H1 (cell line): Measurements from ENCODE around the gene HOXB5. TPM values are rescaled to one million over a fixed set of nuclear protein-coding genes. Genes with fewer than 3 reads are reported as not detected.
A peak's percentile ranks its signal among the peaks of the same experiment; 100 is the strongest.

Source experiments
- CTCF ChIA-PET: fragments of 300-600 bp; sonication (Branson Sonifier 250); formaldehyde crosslinking; loops from one replicate; lab custom pipeline; 2021; ENCODE audit not compliant: partially characterized antibody; lab: Charles Lee
- POLR2A ChIA-PET: fragments of 300-600 bp; sonication (Branson Sonifier 250); formaldehyde crosslinking; loops from one replicate; lab custom pipeline; 2021; ENCODE audit warnings: inconsistent platforms; ENCODE audit not compliant: partially characterized antibody; lab: Charles Lee
- DNase-seq, 2 experiments: peaks; one replicate each; pipeline versions ENCODE4 v3.0.0 to v3.0.0-alpha.2; 2010 to 2022; ENCODE audit warnings: low spot score in 2 of 2, low read depth in 1 of 2, mixed read lengths in 1 of 2
- FAIRE-seq: peaks from 2 replicates; lab custom pipeline; 2011; peaks lifted over from hg19 to GRCh38; lab: Jason Lieb, UNC
- H2AFZ ChIP-seq: 2 replicates; pipeline ENCODE4 v1.8.1; 2012; ENCODE audit warnings: low read length, inconsistent platforms
- H2AK5ac ChIP-seq: 2 replicates; pipeline ENCODE4 v1.6.1; 2013; ENCODE audit warnings: low read depth, low read length
- H2BK120ac ChIP-seq: replicated peaks from 2 replicates; pipeline ENCODE3; 2013; ENCODE audit warnings: low read depth, low read length, inconsistent platforms
- H2BK12ac ChIP-seq: 2 replicates; pipeline ENCODE4 v1.6.1; 2013; ENCODE audit warnings: low read depth, low read length
- H2BK15ac ChIP-seq: 2 replicates; pipeline ENCODE4 v1.6.1; 2013; ENCODE audit warnings: low read length
- H2BK20ac ChIP-seq: 2 replicates; pipeline ENCODE4 v1.6.1; 2013; ENCODE audit warnings: low read length
- H2BK5ac ChIP-seq: 2 replicates; pipeline ENCODE4 v1.6.1; 2013; ENCODE audit warnings: low read depth, low read length
- H3K14ac ChIP-seq: 2 replicates; pipeline ENCODE4 v1.6.1; 2013; ENCODE audit warnings: inconsistent platforms; ENCODE audit not compliant: insufficient read length
- H3K18ac ChIP-seq: 2 replicates; pipeline ENCODE4 v1.6.1; 2013; ENCODE audit warnings: low read length; ENCODE audit errors: extremely low read depth
- H3K23ac ChIP-seq: 2 replicates; pipeline ENCODE4 v1.6.1; 2013; ENCODE audit warnings: inconsistent platforms; ENCODE audit not compliant: insufficient read length
- H3K23me2 ChIP-seq: 2 replicates; pipeline ENCODE4 v1.6.1; 2013; ENCODE audit warnings: low read depth, low read length
- H3K27ac ChIP-seq: 2 replicates; pipeline ENCODE4 v1.6.1; 2011; ENCODE audit warnings: low read depth, low read length, inconsistent platforms
- H3K27me3 ChIP-seq, 4 experiments: replicated peaks in 1 of 4; 1 replicate in 1 of 4; 2 replicates in 3 of 4; pipeline versions ENCODE4 v1.6.1 to v1.8.1; 2011 to 2013; ENCODE audit warnings: low read length in 3 of 4, mild to moderate bottlenecking in 3 of 4, inconsistent platforms in 2 of 4, mixed read lengths in 2 of 4, moderate library complexity in 1 of 4; ENCODE audit not compliant: control insufficient read depth in 3 of 4, insufficient read depth in 3 of 4; ENCODE audit errors: extremely low read depth in 1 of 4
- H3K36me3 ChIP-seq, 4 experiments: 2 replicates each; pipeline versions ENCODE4 v1.6.1 to v1.8.1; 2011 to 2013; ENCODE audit warnings: mild to moderate bottlenecking in 4 of 4, low read length in 3 of 4, moderate library complexity in 2 of 4, control low read depth in 1 of 4, inconsistent platforms in 1 of 4; ENCODE audit not compliant: insufficient read depth in 4 of 4, control insufficient read depth in 2 of 4
- H3K4ac ChIP-seq: replicated peaks from 2 replicates; pipeline ENCODE3; 2013; ENCODE audit warnings: low read length, low read depth, mixed read lengths, inconsistent platforms; ENCODE audit not compliant: insufficient read length
- H3K4me1 ChIP-seq, 4 experiments: replicated peaks in 1 of 4; 1 replicate in 1 of 4; 2 replicates in 3 of 4; pipeline versions ENCODE4 v1.6.1 to v1.8.1; 2011 to 2013; ENCODE audit warnings: low read length in 3 of 4, inconsistent platforms in 2 of 4, mixed read lengths in 1 of 4; ENCODE audit not compliant: insufficient read depth in 4 of 4, control insufficient read depth in 3 of 4
- H3K4me2 ChIP-seq, 2 experiments: 2 replicates each; pipeline versions ENCODE4 v1.6.1 to v1.8.1; 2011 to 2013; ENCODE audit warnings: low read depth in 2 of 2, low read length in 2 of 2, control low read depth in 1 of 2, inconsistent platforms in 1 of 2, mild to moderate bottlenecking in 1 of 2; ENCODE audit not compliant: insufficient read depth in 1 of 2
- H3K4me3 ChIP-seq, 4 experiments: fragments of 200-600, 300-600 bp in 1 of 4; sonication (generic), shearing (Covaris generic), sonication (Bioruptor Twin) in 1 of 4; 2 replicates each; pipeline versions ENCODE4 v1.5.1 to v1.8.1; 2011 to 2016; ENCODE audit warnings: low read length in 4 of 4, low read depth in 3 of 4, control low read depth in 2 of 4, inconsistent platforms in 2 of 4, mild to moderate bottlenecking in 2 of 4, mixed read lengths in 1 of 4, moderate library complexity in 1 of 4; ENCODE audit not compliant: insufficient read depth in 2 of 4; ENCODE audit errors: extremely low read depth in 1 of 4
- H3K56ac ChIP-seq: replicated peaks from 2 replicates; pipeline ENCODE3; 2013; ENCODE audit warnings: low read depth, mild to moderate bottlenecking, mixed read lengths, low read length, inconsistent platforms; ENCODE audit not compliant: insufficient read length
- H3K79me1 ChIP-seq: 2 replicates; pipeline ENCODE4 v1.6.1; 2013; ENCODE audit warnings: low read depth, low read length, control low read depth
- H3K79me2 ChIP-seq, 2 experiments: 2 replicates each; pipeline versions ENCODE4 v1.6.1 to v1.8.1; 2012 to 2013; ENCODE audit warnings: low read length in 2 of 2, mild to moderate bottlenecking in 2 of 2, inconsistent platforms in 1 of 2; ENCODE audit not compliant: insufficient read depth in 2 of 2, control insufficient read depth in 1 of 2
- H3K9ac ChIP-seq, 4 experiments: replicated peaks in 1 of 4; 1 replicate in 1 of 4; 2 replicates in 3 of 4; pipeline versions ENCODE4 v1.6.1 to v1.8.1; 2011 to 2013; ENCODE audit warnings: low read depth in 3 of 4, low read length in 3 of 4, control low read depth in 2 of 4, mild to moderate bottlenecking in 2 of 4, moderate library complexity in 2 of 4, inconsistent platforms in 1 of 4; ENCODE audit errors: extremely low read depth in 1 of 4
- H3K9me3 ChIP-seq, 2 experiments: 2 replicates each; pipeline versions ENCODE4 v1.6.1 to v1.8.1; 2012 to 2013; ENCODE audit warnings: mild to moderate bottlenecking in 2 of 2, moderate library complexity in 2 of 2, control low read depth in 1 of 2, inconsistent platforms in 1 of 2, low read depth in 1 of 2, low read length in 1 of 2, mixed read lengths in 1 of 2; ENCODE audit not compliant: insufficient read depth in 2 of 2
- H4K20me1 ChIP-seq, 2 experiments: replicated peaks in 1 of 2; 2 replicates each; pipeline versions ENCODE3 to v1.8.1; 2011 to 2013; ENCODE audit warnings: inconsistent platforms in 2 of 2, low read length in 2 of 2, mild to moderate bottlenecking in 1 of 2; ENCODE audit not compliant: insufficient read depth in 2 of 2, control insufficient read depth in 1 of 2
- H4K5ac ChIP-seq: 2 replicates; pipeline ENCODE4 v1.6.1; 2013; ENCODE audit warnings: low read length, low read depth, mixed read lengths, inconsistent platforms; ENCODE audit not compliant: insufficient read length
- H4K8ac ChIP-seq: 2 replicates; pipeline ENCODE4 v1.8.0; 2013; ENCODE audit warnings: mild to moderate bottlenecking, moderate library complexity, low read length, inconsistent platforms; ENCODE audit not compliant: insufficient read depth; ENCODE audit errors: extremely low read depth
- H4K91ac ChIP-seq: replicated peaks from 2 replicates; pipeline ENCODE3; 2013; ENCODE audit warnings: low read length, mixed read lengths, inconsistent platforms; ENCODE audit not compliant: insufficient read length
- BCL11A ChIP-seq, 2 experiments: IDR thresholded peaks; one replicate each; pipeline ENCODE4 v1.6.1; 2011; ENCODE audit warnings: low read depth in 2 of 2, low read length in 2 of 2, mild to moderate bottlenecking in 2 of 2
- CBX8 ChIP-seq: fragments of 300-800, 300-1000 bp; sonication (generic); IDR thresholded peaks from 2 replicates; pipeline ENCODE4 v1.7.1; 2016; ENCODE audit warnings: low read depth, low read length, borderline replicate concordance
- TCF12 ChIP-seq: IDR thresholded peaks from 2 replicates; pipeline ENCODE4 v1.6.1; 2011; ENCODE audit warnings: low read depth, mild to moderate bottlenecking, low read length
- WGBS, 2 experiments: shearing (Covaris generic) in 1 of 2; methylation state at CpG; one replicate each; pipeline versions ENCODE4 v1.1.6 to v1.1.7; 2013 to 2015; ENCODE audit warnings: low lambda C conversion rate in 2 of 2, mixed read lengths in 2 of 2, inconsistent platforms in 1 of 2, low coverage in 1 of 2, missing lambda C conversion rate in 1 of 2; ENCODE audit not compliant: insufficient replicate concordance in 2 of 2, insufficient coverage in 1 of 2, insufficient read length in 1 of 2; ENCODE audit errors: extremely low coverage in 1 of 2, missing lambda C conversion rate in 1 of 2; 5-methylcytosine and 5-hydroxymethylcytosine counted together
- polyA plus RNA-seq, 7 experiments: library from polyadenylated mRNA; depleted of rRNA in 3 of 7; stranded (reverse) in 5 of 7; unstranded in 2 of 7; fragments of >200 nt in 5 of 7; fragments of 200-250 nt in 2 of 7; gene quantifications; 1 replicate in 5 of 7; 2 replicates in 1 of 7; 4 replicates in 1 of 7; pipeline versions ENCODE4 v1.2.1 to v1.2.3, GENCODE V29; 2011 to 2013; ENCODE audit warnings: missing spikeins in 2 of 7, mixed read lengths in 2 of 7
- total RNA-seq: library from RNA; stranded (reverse); fragmentation: NEBNext Ultra II Directional; extraction: Animal tissue kit (Norgen Biotek cat#: 25700); gene quantifications from 2 replicates; pipeline ENCODE4 v1.2.1, GENCODE V29; 2021
- TF ChIP-seq, protein P1 (sequence below): IDR thresholded peaks from 2 replicates; pipeline ENCODE4 v1.6.1; 2011; ENCODE audit warnings: low read length, improper control_type of control experiment
- TF ChIP-seq, protein P2 (sequence below): IDR thresholded peaks from 2 replicates; pipeline ENCODE4 v1.6.1; 2012; ENCODE audit warnings: inconsistent platforms

Gene HOXB5
- total and polyA plus RNA-seq, 2 of the 8 experiments (the other 6 are each of a cell fraction or from before 2014, with no cell fraction given) = not detected

DNA sequence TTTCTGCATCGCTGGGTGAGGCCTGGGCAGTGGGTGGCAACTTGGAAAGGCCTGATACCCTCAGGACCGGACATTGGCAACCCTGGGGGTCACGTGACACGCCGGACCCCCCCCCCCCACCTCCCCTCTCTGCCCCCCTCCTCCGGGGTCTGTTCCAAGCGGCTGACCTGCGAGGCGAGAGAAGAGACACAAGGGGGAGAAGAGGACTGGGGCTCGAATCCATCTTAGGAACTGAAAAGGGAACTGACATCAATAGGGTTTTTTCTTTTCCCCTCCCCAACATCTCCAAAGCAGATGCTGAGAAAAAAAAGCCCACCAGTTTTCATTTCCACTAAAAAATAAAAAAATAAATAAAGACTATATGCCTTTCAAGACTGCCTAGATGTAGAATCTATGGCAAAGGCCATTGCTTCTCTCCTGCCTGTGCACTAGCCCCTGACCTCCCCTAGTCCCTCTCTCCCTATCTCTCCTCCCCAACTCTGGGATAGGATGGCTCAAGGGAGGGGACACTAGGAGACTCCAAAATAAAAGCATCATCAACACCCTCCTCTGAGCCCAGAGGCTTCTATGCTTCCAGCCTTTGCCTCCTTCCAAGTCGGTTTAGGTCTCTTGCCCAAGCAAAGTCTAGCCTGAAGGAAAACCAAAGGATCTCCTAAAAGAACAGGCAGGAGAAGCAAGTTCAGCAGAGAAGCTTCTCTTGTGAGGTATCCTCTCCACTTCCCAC lies 41.0 kb downstream of the HOXB5 start:
- Histone ChIP-seq H4K91ac (no peak overlapping the region), H3K4me3 (no peak overlapping the region), H3K18ac (no peak overlapping the region), H4K5ac (no peak overlapping the region), H3K9me3 (no peaks in the 10 kb centered on the region), H2BK20ac (no peak overlapping the region), H2BK12ac (peak overlapping the region; percentile 94; the same call in 1 of the 2 replicates), H2AFZ (no peak overlapping the region), H3K4me2 (peak overlapping the region in 1 of 2 experiments; percentile 38; a peak in 2 of 4 replicates), H3K79me1 (no peaks in the 10 kb centered on the region), H2BK5ac (peak overlapping the region; percentile 35; the same call in 1 of the 2 replicates), H3K23ac (no peak overlapping the region), H3K4me1 (peaks cover 6 to 22% (median 8%) of the 10 kb centered on the region in 4 experiments), H2BK15ac (no peak overlapping the region), H3K79me2 (no peaks in the 10 kb centered on the region), H3K23me2 (no peaks in the 10 kb centered on the region; the same call in 1 of the 2 replicates), H3K9ac (no peak overlapping the region), H3K56ac (no peak overlapping the region), H3K4ac (no peak overlapping the region), H3K14ac (no peak overlapping the region), H3K27ac (no peak overlapping the region), H4K20me1 (peaks cover 26 to 27% of the 10 kb centered on the region in 2 experiments), H3K36me3 (peaks cover 0 to 3% (median 0%) of the 10 kb centered on the region in 4 experiments; a peak in 1 of 8 replicates), H4K8ac (no peak overlapping the region), H3K27me3 (peaks cover 94 to 100% (median 98%) of the 10 kb centered on the region in 4 experiments), H2AK5ac (0 out of 2 replicates have a peak overlapping the region, but pooled peaks have one; percentile 61), H2BK120ac (no peak overlapping the region)
- TF ChIP-seq, protein P1, sequence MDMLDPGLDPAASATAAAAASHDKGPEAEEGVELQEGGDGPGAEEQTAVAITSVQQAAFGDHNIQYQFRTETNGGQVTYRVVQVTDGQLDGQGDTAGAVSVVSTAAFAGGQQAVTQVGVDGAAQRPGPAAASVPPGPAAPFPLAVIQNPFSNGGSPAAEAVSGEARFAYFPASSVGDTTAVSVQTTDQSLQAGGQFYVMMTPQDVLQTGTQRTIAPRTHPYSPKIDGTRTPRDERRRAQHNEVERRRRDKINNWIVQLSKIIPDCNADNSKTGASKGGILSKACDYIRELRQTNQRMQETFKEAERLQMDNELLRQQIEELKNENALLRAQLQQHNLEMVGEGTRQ = peak; percentile 11; the same call in 1 of the 2 replicates
- TF ChIP-seq TCF12 (no peak), BCL11A (IDR thresholded peaks at IDR 0.05; ENCODE audit: low read depth in 2 of 2, low read length in 2 of 2) (no peak), CBX8 (peak; percentile 78; the same call in 1 of the 2 replicates)
- TF ChIP-seq, protein P2, sequence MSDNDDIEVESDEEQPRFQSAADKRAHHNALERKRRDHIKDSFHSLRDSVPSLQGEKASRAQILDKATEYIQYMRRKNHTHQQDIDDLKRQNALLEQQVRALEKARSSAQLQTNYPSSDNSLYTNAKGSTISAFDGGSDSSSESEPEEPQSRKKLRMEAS = no peak
- DNase-seq (no peak), FAIRE-seq (no peak)
- ChIA-PET POLR2A (no interaction called here), CTCF (interaction anchor here (0.7 to 6.6 kb wide), 12 partner anchors 9 to 79 kb away, joined by 3 to 53 read pairs (median 4); partner anchors contain the start of genes HOXB3 and HOXB5)
- 0% methylated on average over 3 of the region's 11 CpGs; no CpG with 5 or more reads in 1 of the 2 experiments for WGBS, 2 experiments
